ENCODE results near the gene NFYA.

The NFYA gene

DNA sequence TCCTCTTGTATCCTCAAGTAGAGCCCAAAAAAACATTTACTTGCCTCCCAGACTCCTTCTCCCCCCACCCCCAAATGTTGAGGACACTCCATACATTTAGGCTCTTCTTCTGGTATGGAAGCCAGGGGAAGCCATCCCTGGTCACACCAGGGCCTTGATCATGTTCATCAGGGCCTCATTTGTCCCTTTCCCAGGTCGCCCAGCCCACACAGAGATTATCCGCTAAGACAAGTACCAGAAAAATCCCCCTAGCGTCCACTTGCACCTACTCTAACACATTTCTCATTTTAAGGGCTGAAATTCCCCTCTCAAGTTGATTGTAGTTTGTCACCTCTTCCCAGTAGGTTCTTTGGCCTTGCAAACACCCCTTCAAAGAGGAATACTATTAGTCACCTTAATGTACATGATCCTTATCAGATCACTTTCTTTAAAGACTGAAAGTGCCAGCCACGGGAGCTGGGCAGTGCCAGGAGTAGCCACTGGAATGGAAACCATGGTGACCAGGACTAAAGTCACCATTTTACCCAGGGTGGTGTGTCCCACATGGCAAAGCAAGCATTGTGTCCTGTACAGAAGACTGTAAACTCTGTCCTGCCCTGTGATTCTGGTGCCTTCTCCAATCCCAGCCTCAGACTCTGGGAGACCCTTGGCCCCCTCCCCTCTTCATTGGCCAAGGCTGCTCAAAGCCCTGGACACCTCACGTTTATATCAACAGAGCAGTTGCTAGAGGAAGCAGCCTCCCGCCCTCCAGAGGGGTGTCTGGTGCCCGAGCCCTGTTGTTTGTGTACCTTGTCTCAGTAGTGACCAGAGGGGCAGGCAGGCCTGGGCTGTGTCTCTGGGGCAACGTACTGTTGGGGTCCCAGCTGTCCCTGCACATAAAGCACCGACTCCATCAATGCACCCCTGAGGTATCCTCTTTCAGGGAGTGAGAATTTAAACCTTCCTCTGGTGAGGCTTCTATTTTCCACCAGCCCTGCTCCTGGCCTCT is 24.7 kb upstream of the NFYA start:
- Histone ChIP-seq H3K4me1 (no peaks in the 10 kb centered on the region), H3K9ac (no peak overlapping the region), H3K36me3 (ENCODE audit: control insufficient read depth, insufficient read depth, low read length) (no peaks in the 10 kb centered on the region), H3K27me3 (ENCODE audit: control insufficient read depth, insufficient read depth, low read length) (no peaks in the 10 kb centered on the region), H3K79me2 (no peaks in the 10 kb centered on the region), H2AFZ (no peak overlapping the region), H3K4me2 (ENCODE audit: low read length) (no peak overlapping the region), H3K4me3 (ENCODE audit: low read depth, low read length) (no peak overlapping the region), H3K9me3 (ENCODE audit: control insufficient read depth, low read length) (no peaks in the 10 kb centered on the region), H3K27ac (no peak overlapping the region)
- TF ChIP-seq, protein P1, sequence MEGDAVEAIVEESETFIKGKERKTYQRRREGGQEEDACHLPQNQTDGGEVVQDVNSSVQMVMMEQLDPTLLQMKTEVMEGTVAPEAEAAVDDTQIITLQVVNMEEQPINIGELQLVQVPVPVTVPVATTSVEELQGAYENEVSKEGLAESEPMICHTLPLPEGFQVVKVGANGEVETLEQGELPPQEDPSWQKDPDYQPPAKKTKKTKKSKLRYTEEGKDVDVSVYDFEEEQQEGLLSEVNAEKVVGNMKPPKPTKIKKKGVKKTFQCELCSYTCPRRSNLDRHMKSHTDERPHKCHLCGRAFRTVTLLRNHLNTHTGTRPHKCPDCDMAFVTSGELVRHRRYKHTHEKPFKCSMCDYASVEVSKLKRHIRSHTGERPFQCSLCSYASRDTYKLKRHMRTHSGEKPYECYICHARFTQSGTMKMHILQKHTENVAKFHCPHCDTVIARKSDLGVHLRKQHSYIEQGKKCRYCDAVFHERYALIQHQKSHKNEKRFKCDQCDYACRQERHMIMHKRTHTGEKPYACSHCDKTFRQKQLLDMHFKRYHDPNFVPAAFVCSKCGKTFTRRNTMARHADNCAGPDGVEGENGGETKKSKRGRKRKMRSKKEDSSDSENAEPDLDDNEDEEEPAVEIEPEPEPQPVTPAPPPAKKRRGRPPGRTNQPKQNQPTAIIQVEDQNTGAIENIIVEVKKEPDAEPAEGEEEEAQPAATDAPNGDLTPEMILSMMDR (IDR thresholded peaks at IDR 0.05) = no peak

DNA sequence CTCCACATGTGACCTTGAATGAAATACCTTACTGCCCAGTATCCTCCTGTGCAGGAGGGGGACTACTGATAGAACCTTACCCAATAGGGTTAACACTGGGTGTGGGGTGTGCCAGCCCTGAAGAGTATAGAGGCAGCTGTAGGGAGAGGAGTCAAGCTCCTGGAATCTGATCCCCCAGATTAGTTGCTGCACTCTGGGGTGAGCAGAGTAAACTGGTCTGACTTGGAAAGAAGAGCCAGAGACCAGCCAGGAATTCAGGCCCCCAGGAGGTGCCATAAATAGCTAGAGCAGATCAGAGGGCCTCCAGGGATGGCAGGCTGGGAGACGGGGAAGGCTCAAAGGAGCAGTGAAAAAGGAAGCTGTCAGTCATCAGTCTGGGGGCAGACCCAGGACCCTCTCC is 23.3 kb upstream of the NFYA start:
- Histone ChIP-seq H2AFZ (no peak overlapping the region), H3K79me2 (no peaks in the 10 kb centered on the region), H3K36me3 (ENCODE audit: control insufficient read depth, insufficient read depth, low read length) (no peaks in the 10 kb centered on the region), H3K4me3 (ENCODE audit: low read depth, low read length) (no peak overlapping the region), H3K9ac (no peak overlapping the region), H3K27ac (no peak overlapping the region), H3K9me3 (ENCODE audit: control insufficient read depth, low read length) (no peaks in the 10 kb centered on the region), H3K4me1 (no peaks in the 10 kb centered on the region), H3K27me3 (ENCODE audit: control insufficient read depth, insufficient read depth, low read length) (no peaks in the 10 kb centered on the region), H3K4me2 (ENCODE audit: low read length) (no peak overlapping the region)
- TF ChIP-seq, protein P1 (IDR thresholded peaks at IDR 0.05) = no peak

DNA sequence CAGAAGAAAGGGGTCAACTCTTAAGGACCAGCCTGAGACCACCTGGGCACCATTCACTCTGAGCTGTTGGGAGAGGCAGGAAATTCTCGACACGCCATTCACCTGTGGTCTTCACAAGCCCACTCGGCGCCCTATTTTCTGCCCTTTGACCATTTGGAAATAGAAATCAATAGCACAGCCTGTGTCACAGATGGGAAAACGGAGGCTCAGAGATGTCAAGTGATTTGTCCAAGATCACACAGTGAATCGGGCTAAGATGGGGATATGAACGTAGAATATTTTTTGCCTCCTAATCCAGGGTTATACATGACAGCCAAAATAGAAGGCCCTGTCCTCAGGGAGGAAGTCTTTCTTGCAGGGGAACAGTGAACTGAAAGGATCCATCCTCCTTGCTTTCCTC is 22.8 kb upstream of the NFYA start:
- no peak overlapping the region for H2AFZ ChIP-seq
- no peak overlapping the region for H3K27ac ChIP-seq
- H3K4me1 ChIP-seq = no peaks in the 10 kb centered on the region
- H3K36me3 ChIP-seq (ENCODE audit: control insufficient read depth, insufficient read depth, low read length) = no peaks in the 10 kb centered on the region
- TF ChIP-seq, protein P1 (IDR thresholded peaks at IDR 0.05) = no peak
- H3K79me2 ChIP-seq = no peaks in the 10 kb centered on the region
- no peak overlapping the region for H3K4me3 ChIP-seq (ENCODE audit: low read depth, low read length)
- H3K4me2 ChIP-seq (ENCODE audit: low read length) = no peak overlapping the region
- no peak overlapping the region for H3K9ac ChIP-seq
- no peaks in the 10 kb centered on the region for H3K27me3 ChIP-seq (ENCODE audit: control insufficient read depth, insufficient read depth, low read length)
- no peaks in the 10 kb centered on the region for H3K9me3 ChIP-seq (ENCODE audit: control insufficient read depth, low read length)

DNA sequence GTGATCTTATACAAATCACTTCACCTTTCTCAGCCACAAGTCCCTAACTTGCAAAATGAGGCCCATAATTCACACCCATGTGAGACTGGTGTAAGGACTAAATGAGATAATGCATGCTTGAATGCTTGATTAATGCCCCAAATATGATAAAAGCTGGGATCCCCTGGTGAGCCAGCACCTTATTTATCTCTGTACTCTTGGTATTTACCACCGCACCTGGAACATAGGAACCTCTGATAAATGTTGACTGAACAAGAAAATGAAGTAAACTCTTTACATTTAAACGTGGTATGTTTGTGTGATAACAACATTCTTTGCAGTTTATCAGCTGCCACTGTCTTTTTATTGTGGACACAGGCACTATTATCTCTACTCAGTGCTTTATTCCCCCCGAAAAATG is 22.2 kb upstream of the NFYA start:
- Histone ChIP-seq H3K36me3 (ENCODE audit: control insufficient read depth, insufficient read depth, low read length) (no peaks in the 10 kb centered on the region), H3K27ac (no peak overlapping the region), H3K9me3 (ENCODE audit: control insufficient read depth, low read length) (no peaks in the 10 kb centered on the region), H3K4me1 (no peaks in the 10 kb centered on the region), H3K9ac (no peak overlapping the region), H3K4me3 (ENCODE audit: low read depth, low read length) (no peak overlapping the region), H2AFZ (no peak overlapping the region), H3K79me2 (no peaks in the 10 kb centered on the region), H3K4me2 (ENCODE audit: low read length) (no peak overlapping the region), H3K27me3 (ENCODE audit: control insufficient read depth, insufficient read depth, low read length) (no peaks in the 10 kb centered on the region)
- TF ChIP-seq, protein P1 (IDR thresholded peaks at IDR 0.05) = no peak

DNA sequence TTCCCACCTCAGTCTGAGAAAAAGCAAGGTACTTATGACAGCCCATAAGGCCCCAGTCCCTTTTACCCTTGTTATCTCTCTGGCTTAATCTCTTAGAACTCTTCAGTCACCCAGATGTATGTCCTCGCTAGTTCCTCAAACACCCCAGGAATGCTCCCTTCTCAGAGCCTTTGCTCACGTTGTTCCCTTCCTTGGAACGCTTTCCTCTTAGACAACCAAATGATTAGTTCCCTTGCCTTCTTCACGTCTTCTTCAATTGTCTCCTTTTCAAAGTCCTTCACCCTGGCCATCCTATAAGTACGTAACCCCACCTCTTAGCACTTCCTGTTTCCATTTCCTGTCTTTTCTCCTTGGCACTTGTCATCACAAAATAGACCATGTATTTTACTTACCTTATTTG is 20.9 kb upstream of the NFYA start:
- TF ChIP-seq, protein P1 (IDR thresholded peaks at IDR 0.05) = no peak

More for the DNA sequence above, 20.9 kb upstream of the NFYA start:
- Histone ChIP-seq H3K4me1 (no peaks in the 10 kb centered on the region), H3K79me2 (no peaks in the 10 kb centered on the region), H3K36me3 (ENCODE audit: control insufficient read depth, insufficient read depth, low read length) (no peaks in the 10 kb centered on the region), H3K27me3 (ENCODE audit: control insufficient read depth, insufficient read depth, low read length) (no peaks in the 10 kb centered on the region), H3K4me3 (ENCODE audit: low read depth, low read length) (no peak overlapping the region), H3K4me2 (ENCODE audit: low read length) (no peak overlapping the region), H3K9me3 (ENCODE audit: control insufficient read depth, low read length) (no peaks in the 10 kb centered on the region), H3K27ac (no peak overlapping the region), H2AFZ (no peak overlapping the region), H3K9ac (no peak overlapping the region)
